Measurements from ENCODE around the gene ST6GALNAC2.
"Not testable (repeated sequence)": the region's sequence is repeated elsewhere in the genome, so short reads cannot be mapped to it uniquely, and the experiment has no call there.

Gene ST6GALNAC2

GRCh38 chr17:76538941-76539570, 46.6 kb downstream of the ST6GALNAC2 start:
- no peak for DNase-seq

DNA sequence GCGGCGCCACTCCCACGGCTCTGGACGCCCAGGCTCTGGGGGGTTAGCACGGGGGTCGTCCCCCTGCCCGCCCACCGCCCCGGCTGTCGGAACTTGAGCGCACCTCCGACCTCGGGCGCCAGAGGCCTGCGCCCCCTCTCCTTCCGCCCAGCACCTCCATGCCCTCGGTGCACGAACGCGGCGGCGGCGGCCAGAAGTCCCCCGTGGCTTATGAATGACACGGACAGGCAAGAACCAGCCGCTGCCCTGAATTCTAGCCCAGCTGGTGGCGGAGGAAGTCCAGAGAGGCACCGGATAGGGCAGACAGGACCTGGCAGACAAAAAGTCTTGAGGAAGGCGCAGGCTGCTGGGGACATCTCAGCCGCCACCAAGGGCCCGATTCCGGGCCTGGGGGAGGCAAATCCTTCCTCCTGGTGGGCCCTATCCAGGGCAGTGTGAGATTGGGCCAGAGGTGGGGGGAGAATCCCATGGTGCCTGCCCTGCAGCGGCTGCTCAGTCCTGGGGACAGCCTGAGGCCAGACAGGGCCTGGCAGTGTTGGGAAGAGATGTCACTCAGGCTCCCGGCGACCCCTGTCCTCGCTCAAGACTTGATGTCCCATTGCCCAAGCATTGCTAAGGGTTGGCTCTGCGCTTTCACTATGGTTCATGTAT, 47.3 kb downstream of the ST6GALNAC2 start:
- DNase-seq = no peak

GRCh38 chr17:76537578-76538280, 47.9 kb downstream of the ST6GALNAC2 start, which contains the start of gene CYGB:
CYGB (minus strand) TSS chr17:76537709; CDS start chr17:76537542, 167 bp downstream.
- DNase-seq = no peak

DNA sequence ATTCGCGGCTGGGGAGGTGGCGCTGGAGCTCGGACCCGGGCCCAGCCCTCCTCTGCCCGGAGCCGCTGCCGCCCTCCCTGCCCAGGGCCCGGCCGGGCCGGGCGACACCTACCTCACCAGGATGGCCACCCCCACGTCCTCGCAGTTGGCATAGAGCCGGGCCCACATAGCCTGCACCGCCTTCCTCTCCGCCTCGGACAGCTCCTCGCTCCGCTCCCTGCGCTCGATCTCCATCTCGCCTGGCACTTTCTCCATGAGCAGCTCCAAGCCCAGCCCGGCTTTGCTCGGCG, 48.4 kb downstream of the ST6GALNAC2 start:
- DNase-seq = no peak

GRCh38 chr17:76536511-76537287, 49.0 kb downstream of the ST6GALNAC2 start:
- DNase-seq = no peak

- DNase-seq = no peak
These were observed 49.7 kb downstream of the ST6GALNAC2 start for GRCh38 chr17:76535788-76536510.

- no peak for DNase-seq
These were observed 50.6 kb downstream of the ST6GALNAC2 start for GRCh38 chr17:76534831-76535732.

DNA sequence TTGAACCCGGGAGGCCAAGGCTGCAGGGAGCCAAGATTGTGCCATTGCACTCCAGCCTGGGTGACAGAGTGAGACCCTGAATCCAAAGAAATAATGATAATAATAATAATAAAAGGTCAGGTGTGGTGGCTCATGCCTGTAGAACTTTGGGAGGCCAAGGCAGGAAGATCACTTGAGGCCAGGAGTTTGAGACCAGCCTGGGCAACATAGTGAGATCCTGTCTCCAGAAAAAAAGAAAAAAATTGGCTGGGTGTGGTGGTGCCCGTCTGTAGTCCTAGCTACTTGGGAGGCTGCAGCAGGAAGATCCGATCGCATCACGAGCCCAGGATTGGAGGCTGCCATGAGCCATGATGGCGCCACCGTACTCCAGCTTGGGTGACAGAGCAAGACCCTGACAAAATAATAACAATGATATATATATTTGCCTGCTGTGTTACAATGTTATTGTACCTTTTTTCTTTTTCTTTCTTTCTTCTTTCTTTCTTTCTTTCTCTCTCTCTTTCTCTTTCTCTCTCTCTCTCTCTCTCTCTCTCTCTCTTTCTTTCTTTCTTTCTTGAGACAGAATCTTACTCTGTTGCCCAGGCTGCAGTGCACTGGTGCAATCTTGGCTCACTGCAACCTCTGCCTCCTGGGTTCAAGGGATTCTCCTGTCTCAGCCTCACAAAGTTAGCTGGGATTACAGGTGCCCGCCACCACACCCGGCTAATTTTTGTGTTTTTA, 51.9 kb downstream of the ST6GALNAC2 start:
- not testable (repeated sequence) for DNase-seq

DNA sequence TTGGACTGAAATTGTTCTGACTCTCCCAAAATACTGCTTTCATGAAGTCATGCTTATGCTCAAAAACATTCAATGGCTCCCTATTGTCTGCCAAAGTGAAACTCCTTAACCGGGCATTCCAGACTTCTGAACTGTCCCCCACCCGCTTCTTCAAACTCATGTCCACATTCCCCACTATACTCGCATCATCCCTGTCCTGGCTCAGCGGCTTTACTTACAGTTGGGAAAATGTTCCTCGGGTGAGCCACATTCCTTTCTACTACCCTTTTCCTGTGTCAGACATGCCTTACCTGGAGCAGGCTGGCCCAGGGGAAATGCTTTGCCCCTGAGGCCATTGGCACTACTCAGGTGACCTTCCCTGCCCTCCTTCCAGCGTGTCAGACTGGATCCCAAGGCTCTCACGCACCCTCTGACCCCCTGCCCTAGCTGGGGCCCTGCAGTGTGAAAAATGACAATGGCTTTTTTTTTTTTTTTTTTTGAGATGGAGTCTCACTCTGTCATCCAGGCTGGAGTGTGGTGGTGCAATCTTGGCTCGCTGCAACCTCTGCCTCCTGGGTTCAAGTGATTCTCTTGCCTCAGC, 53.5 kb downstream of the ST6GALNAC2 start:
- DNase-seq = no peak

DNA sequence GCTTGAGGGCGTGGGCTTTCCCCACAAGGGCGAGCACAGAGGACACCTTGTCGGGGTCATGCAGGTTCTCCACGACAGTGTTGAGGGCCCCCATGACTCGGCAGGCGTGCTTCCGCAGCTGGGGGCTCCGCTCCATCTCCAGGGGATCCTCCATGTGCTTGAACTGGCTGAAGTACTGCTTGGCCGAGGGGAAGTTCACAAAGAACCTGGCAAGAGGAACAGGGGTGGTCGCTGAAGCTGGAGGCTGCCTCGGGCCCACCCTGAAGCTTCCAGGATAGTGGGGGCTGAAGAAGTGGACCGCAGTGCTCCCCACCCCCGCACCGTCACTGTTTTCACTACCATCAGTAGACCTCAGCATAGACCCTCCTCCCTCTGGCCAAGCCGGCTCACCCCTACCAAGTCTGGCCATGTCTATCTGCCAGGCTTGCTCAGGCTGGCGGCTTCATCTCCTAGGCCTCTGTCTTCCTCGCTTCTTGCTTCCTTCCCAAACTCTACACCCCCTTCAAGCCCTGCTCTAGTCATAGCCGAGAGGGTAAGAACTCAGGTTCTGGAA, 54.1 kb downstream of the ST6GALNAC2 start:
- no peak for DNase-seq

- DNase-seq = no peak
These were observed 54.7 kb downstream of the ST6GALNAC2 start for GRCh38 chr17:76530811-76531485.

- DNase-seq = no peak
These were observed 55.5 kb downstream of the ST6GALNAC2 start for GRCh38 chr17:76530095-76530723.

GRCh38 chr17:76529224-76530094, 56.2 kb downstream of the ST6GALNAC2 start:
- no peak for DNase-seq

GRCh38 chr17:76528528-76529223, 57.0 kb downstream of the ST6GALNAC2 start:
- DNase-seq = no peak

- DNase-seq = no peak
These were observed 57.5 kb downstream of the ST6GALNAC2 start for GRCh38 chr17:76528156-76528527.

DNA sequence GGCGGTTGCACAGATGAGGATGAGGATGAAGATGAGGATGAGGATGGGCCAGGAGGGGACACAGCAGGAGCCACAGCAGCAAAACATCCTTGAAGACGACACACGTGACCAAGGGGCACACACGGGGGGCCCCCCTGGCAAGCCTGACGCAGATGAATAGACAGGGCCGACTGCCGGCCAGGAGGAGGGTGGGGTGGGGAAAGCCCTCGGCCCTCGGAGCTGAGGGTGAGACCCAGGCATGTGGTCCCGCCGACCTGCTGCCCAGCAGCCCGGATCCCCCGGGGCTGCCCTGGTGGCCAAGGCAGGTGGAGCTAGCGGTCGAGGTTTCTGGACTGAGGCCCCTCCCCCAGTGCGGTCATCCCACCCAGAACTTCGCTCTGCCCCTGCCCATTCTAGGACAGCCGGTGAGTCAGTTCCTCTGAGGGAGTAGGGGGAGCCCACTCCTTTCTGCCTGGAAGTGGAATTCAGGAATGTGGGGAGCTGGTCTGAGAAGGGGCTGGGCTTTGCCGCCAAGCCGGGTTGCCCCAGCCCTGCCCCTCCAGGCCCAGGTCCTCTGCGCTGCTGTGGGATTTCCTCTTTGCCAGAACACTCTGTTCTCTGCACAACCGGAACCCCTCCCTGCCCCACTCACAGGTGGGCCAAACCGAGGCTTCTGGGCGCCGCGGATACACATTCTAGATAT, 58.1 kb downstream of the ST6GALNAC2 start:
- DNase-seq = peak; percentile 36

DNA sequence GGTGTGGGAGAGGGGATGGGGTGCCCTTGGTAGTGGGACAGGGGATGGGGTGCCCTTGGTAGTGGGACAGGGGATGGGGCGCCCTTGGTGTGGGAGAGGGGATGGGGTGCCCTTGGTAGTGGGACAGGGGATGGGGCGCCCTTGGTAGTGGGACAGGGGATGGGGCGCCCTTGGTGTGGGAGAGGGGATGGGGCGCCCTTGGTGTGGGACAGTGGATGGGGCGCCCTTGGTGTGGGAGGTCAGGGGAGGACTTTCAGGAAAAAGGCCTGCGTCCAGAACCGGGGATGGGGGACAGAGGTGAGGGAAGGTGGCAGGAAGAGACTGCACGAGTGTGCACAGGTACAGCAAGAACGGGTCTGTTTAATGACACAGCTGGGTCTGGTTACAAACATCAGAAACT, 58.6 kb downstream of the ST6GALNAC2 start:
- not testable (repeated sequence) for DNase-seq

All from T-helper 9 cell (primary cell).